Activated CD4-positive, alpha-beta T cell treated with anti-CD3 and anti-CD28 coated beads for 1 hour (primary cell): Measurements from ENCODE around the gene FAN1.

Experiments
- DNase-seq: peaks from one replicate; pipeline ENCODE4 v3.0.0-alpha.2; 2020

Gene FAN1

GRCh38 chr15:30921781-30922479, 18.2 kb downstream of the FAN1 start:
- no peak for DNase-seq

GRCh38 chr15:30922480-30923311, 19.0 kb downstream of the FAN1 start:
- no peak for DNase-seq

- DNase-seq, result no peak
Measured at GRCh38 chr15:30923429-30923828, 19.7 kb downstream of the FAN1 start.

- no peak for DNase-seq
Measured at GRCh38 chr15:30924353-30924752, 20.6 kb downstream of the FAN1 start.

GRCh38 chr15:30925686-30926085, 22.0 kb downstream of the FAN1 start:
- no peak for DNase-seq

GRCh38 chr15:30926161-30926560, 22.4 kb downstream of the FAN1 start:
- no peak for DNase-seq

- no peak for DNase-seq
Measured at GRCh38 chr15:30927148-30927761, 23.5 kb downstream of the FAN1 start.

- no peak for DNase-seq
Measured at GRCh38 chr15:30928076-30928475, 24.4 kb downstream of the FAN1 start.

- no peak for DNase-seq
Measured at GRCh38 chr15:30929064-30929669, 25.5 kb downstream of the FAN1 start.

GRCh38 chr15:30929982-30930381, 26.3 kb downstream of the FAN1 start:
- DNase-seq, result no peak

GRCh38 chr15:30930422-30930821, 26.7 kb downstream of the FAN1 start:
- no peak for DNase-seq

- DNase-seq, result no peak
Measured at GRCh38 chr15:30933293-30933692, 29.6 kb downstream of the FAN1 start.

- no peak for DNase-seq
Measured at GRCh38 chr15:30939161-30939560, 35.4 kb downstream of the FAN1 start.

- DNase-seq, result no peak
Measured at GRCh38 chr15:30940359-30940758, 36.6 kb downstream of the FAN1 start.

- no peak for DNase-seq
Measured at GRCh38 chr15:30941520-30941919, 37.8 kb downstream of the FAN1 start.

GRCh38 chr15:30943654-30944335, 40.1 kb downstream of the FAN1 start:
- no peak for DNase-seq

- DNase-seq, result no peak
Measured at GRCh38 chr15:30953183-30953582, 49.5 kb downstream of the FAN1 start.

GRCh38 chr15:30953731-30954378, 50.1 kb downstream of the FAN1 start:
- no peak for DNase-seq

GRCh38 chr15:30954674-30955073, 51.0 kb downstream of the FAN1 start:
- DNase-seq, result no peak

- no peak for DNase-seq
Measured at GRCh38 chr15:30956216-30957124, 52.8 kb downstream of the FAN1 start.

GRCh38 chr15:30958219-30958618, 54.5 kb downstream of the FAN1 start:
- DNase-seq, result no peak
